HL-60 (cell line): ENCODE data around the gene AFF3.

Experiments used
- POLR2AphosphoS5 ChIP-seq: IDR thresholded peaks from 2 replicates; pipeline ENCODE4 v1.6.1; 2012; ENCODE audit warnings: low read depth
- TF ChIP-seq, protein P1 (sequence below): IDR thresholded peaks from 2 replicates; pipeline ENCODE4 v1.6.1; 2012; ENCODE audit warnings: low read depth; ENCODE audit not compliant: insufficient replicate concordance

DNA sequence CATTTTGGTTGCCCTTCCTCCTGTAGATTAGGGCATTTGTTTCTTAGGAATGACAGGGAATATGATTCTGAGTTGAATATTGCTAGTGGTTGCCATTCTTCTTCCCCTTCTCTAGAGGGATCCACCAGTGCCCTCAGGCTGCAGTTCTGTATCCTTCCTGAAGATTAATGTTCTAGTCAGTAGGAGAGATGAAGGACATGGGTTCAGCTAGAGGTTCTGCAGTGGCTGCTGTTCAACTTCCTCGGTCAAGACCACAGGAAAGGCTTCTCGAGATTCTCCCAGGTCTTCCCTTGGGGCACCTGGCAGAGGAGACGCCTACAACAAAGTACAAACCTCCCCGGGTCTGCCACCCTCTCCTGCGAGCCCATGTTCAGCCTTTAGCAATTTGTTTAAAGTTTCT is 325.5 kb downstream of the AFF3 start:
- no peak for TF ChIP-seq POLR2AphosphoS5
- TF ChIP-seq, protein P1, sequence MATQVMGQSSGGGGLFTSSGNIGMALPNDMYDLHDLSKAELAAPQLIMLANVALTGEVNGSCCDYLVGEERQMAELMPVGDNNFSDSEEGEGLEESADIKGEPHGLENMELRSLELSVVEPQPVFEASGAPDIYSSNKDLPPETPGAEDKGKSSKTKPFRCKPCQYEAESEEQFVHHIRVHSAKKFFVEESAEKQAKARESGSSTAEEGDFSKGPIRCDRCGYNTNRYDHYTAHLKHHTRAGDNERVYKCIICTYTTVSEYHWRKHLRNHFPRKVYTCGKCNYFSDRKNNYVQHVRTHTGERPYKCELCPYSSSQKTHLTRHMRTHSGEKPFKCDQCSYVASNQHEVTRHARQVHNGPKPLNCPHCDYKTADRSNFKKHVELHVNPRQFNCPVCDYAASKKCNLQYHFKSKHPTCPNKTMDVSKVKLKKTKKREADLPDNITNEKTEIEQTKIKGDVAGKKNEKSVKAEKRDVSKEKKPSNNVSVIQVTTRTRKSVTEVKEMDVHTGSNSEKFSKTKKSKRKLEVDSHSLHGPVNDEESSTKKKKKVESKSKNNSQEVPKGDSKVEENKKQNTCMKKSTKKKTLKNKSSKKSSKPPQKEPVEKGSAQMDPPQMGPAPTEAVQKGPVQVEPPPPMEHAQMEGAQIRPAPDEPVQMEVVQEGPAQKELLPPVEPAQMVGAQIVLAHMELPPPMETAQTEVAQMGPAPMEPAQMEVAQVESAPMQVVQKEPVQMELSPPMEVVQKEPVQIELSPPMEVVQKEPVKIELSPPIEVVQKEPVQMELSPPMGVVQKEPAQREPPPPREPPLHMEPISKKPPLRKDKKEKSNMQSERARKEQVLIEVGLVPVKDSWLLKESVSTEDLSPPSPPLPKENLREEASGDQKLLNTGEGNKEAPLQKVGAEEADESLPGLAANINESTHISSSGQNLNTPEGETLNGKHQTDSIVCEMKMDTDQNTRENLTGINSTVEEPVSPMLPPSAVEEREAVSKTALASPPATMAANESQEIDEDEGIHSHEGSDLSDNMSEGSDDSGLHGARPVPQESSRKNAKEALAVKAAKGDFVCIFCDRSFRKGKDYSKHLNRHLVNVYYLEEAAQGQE, result no peak
